ENCODE measurements around the gene NMRK1.

The NMRK1 gene

DNA sequence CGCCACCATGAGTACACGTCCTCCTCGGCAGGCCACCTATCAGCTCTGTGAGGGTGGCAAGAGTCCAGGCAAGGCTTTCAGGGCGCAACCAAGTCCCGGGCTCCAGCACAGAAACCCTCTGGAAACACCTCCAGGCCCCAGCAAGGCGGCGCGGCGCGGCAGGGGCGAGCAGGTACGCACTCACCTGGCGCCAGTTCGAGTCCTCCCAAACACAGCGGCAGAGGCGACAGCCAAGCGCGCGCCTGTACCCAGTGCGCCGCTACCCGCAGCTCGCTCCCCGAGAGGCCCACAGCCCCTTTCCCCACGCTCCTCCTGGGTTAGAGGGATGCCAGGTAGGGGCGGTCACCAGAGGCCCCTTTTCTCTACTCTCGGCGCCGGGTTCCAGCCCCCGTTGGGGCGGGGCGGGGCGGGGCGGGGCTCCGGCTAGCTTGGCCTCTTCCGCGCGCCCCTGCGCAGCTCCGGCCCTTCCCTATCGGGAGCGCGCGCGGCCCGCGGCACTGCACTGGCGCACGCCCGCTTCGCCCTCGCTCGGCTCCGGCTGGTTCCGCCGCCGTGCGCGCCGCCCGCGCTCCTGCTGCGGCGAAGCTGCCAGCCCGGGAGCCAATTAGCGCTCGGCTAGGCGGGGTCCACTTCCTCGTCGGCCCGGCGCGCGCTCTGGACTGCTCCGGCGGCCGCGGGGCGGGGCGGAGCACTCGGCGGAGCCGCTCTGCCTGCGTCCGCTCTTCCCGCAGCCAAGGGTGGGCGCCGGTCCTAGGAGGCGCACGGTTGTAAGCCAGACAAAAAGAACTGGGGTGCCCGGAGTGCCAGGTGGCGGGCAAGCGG, at the start of gene NMRK1, which contains the start of gene OSTF1:
NMRK1 (minus strand) TSS at position 332 of the 822 bp plus-strand sequence. CDS start 5,040 bp downstream, outside the sequence.
OSTF1 (plus strand) TSS at position 691 of the 822 bp plus-strand sequence. CDS start 179 bp downstream, outside the sequence.
- Histone ChIP-seq H3K9ac (ENCODE audit: low read length) (peak within 1 kb of the TSS; percentile 98), H3K4me3 (ENCODE audit: low read length) (peak within 1 kb of the TSS; percentile 83), H3K4me1 (ENCODE audit: control insufficient read depth, insufficient read depth, low read length) (peaks cover 51% of the 10 kb centered on the region), H3K9me3 (ENCODE audit: control insufficient read depth, low read length) (no peaks in the 10 kb centered on the region), H3K27me3 (ENCODE audit: control insufficient read depth, insufficient read depth, low read length) (no peaks in the 10 kb centered on the region), H3K36me3 (ENCODE audit: control insufficient read depth, insufficient read depth, low read length) (no peaks in the 10 kb centered on the region)

DNA sequence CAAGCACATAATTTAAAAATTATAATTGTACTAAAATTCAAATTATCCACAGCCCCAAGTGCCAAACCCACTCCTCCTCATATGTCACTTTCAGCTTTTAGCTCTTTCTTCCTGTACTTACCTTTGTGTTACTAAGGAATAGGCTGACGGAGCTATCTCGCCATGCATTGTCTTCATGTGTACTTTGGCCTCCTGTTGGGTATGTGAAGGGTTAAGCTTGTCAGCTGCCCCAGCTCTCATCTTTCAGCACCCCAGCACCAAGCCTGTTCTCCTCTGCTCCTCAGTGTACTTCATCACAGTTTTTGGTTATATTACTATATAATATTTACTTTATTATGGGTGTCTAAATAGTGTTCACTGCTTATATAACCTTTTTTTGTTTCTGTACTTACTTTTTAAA, 46.5 kb upstream of the NMRK1 start:
- H3K9me3 ChIP-seq (ENCODE audit: control insufficient read depth, low read length): no peaks in the 10 kb centered on the region
- no peaks in the 10 kb centered on the region for H3K36me3 ChIP-seq (ENCODE audit: control insufficient read depth, insufficient read depth, low read length)
- no peak overlapping the region for H3K4me3 ChIP-seq (ENCODE audit: low read length)
- H3K4me1 ChIP-seq (ENCODE audit: control insufficient read depth, insufficient read depth, low read length): no peaks in the 10 kb centered on the region
- no peak overlapping the region for H3K9ac ChIP-seq (ENCODE audit: low read length)
- no peaks in the 10 kb centered on the region for H3K27me3 ChIP-seq (ENCODE audit: control insufficient read depth, insufficient read depth, low read length)

DNA sequence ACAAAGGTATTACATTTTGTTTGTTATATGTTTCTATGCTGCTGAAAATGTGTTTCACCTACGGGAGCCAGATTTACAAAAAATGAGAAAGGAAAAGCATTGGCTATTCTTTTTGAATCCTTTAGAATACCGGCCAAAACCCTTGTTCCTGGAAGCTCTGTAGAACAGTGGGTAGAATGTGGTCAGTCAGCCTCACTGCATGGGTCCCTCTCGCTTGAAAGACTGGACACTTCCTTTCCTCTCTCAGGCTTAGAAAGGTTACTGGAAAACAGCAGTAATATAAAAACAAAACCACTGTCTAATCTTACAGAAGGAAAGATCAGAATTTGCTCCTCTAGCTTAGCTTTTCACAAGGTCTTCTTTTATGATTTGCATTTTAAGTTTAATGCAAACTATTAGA, 45.4 kb upstream of the NMRK1 start:
- Histone ChIP-seq H3K36me3 (ENCODE audit: control insufficient read depth, insufficient read depth, low read length) (no peaks in the 10 kb centered on the region), H3K9me3 (ENCODE audit: control insufficient read depth, low read length) (no peaks in the 10 kb centered on the region), H3K9ac (ENCODE audit: low read length) (no peak overlapping the region), H3K4me1 (ENCODE audit: control insufficient read depth, insufficient read depth, low read length) (no peaks in the 10 kb centered on the region), H3K27me3 (ENCODE audit: control insufficient read depth, insufficient read depth, low read length) (no peaks in the 10 kb centered on the region), H3K4me3 (ENCODE audit: low read length) (no peak overlapping the region)

DNA sequence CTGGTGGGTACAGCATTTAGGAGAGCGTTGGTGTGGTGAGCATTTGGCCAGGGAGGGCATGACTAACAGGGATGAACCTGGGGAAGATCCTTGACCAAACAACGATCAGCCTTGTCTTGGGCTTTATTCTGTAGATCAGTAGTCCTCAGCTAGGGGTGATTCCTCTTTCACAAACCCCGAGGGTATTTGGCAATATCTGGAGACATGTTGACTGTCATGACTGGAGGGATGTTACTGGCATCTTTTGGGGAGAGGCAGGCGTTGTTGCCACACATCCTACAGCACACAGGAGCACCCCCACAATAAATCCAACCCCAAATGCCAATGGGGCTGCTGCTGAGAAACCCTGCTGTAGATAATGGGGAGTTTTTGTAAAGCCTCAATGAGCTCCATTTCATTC, 44.3 kb upstream of the NMRK1 start:
- H3K4me1 ChIP-seq (ENCODE audit: control insufficient read depth, insufficient read depth, low read length): no peaks in the 10 kb centered on the region
- no peak overlapping the region for H3K9ac ChIP-seq (ENCODE audit: low read length)
- H3K27me3 ChIP-seq (ENCODE audit: control insufficient read depth, insufficient read depth, low read length): no peaks in the 10 kb centered on the region
- no peak overlapping the region for H3K4me3 ChIP-seq (ENCODE audit: low read length)
- no peaks in the 10 kb centered on the region for H3K36me3 ChIP-seq (ENCODE audit: control insufficient read depth, insufficient read depth, low read length)
- H3K9me3 ChIP-seq (ENCODE audit: control insufficient read depth, low read length): no peaks in the 10 kb centered on the region

DNA sequence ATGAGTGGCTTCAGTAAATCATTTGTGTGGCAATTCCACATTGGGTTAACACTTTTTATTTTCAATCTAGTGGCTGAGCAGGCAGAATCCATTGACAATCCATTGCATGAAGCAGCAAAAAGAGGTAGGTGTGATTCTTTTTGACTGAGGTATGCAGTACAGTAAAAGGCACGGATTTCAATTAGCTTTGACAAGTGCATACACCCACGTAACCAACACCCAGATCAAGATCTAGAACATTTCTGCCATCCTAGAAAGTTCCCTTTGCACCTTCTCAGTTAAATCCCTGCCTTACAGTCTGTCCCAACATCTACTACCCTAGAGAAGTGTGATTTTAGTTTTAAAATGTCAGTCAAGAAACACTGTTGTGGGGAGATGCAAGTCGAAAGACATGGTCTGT, 43.7 kb upstream of the NMRK1 start:
- H3K27me3 ChIP-seq (ENCODE audit: control insufficient read depth, insufficient read depth, low read length): no peaks in the 10 kb centered on the region
- no peak overlapping the region for H3K4me3 ChIP-seq (ENCODE audit: low read length)
- H3K9ac ChIP-seq (ENCODE audit: low read length): no peak overlapping the region
- no peaks in the 10 kb centered on the region for H3K9me3 ChIP-seq (ENCODE audit: control insufficient read depth, low read length)
- no peaks in the 10 kb centered on the region for H3K4me1 ChIP-seq (ENCODE audit: control insufficient read depth, insufficient read depth, low read length)
- no peaks in the 10 kb centered on the region for H3K36me3 ChIP-seq (ENCODE audit: control insufficient read depth, insufficient read depth, low read length)

DNA sequence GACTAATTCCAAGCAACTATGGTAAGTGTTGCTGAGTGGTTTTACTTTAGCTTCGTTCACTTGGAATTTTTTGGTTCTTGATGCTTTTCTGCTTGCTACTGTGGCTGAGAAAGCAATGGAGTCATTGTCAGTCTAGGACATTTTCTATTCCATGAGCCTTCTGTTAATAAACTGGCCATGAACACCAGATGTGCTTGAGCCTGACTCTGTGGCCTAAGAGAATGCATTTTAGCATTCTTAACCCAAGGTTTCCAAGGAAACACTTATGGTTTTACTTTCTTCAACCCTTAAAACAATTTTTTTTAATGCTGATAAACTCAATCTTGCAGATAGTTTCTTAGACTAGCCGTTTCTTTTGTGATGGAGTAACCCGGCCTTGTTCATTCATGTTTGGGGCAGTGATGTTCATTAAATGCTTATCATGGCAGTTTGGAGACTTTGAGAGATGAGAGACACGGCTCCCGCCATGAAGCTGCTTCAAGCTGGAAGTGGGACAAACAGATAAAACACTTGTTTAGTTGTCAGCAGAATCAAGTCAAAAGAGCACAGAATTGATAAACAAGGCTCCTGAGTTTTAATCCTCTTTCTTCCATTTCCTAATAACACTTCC, 42.8 kb upstream of the NMRK1 start:
- H3K4me3 ChIP-seq (ENCODE audit: low read length): no peak overlapping the region
- no peaks in the 10 kb centered on the region for H3K27me3 ChIP-seq (ENCODE audit: control insufficient read depth, insufficient read depth, low read length)
- no peak overlapping the region for H3K9ac ChIP-seq (ENCODE audit: low read length)
- no peaks in the 10 kb centered on the region for H3K9me3 ChIP-seq (ENCODE audit: control insufficient read depth, low read length)
- H3K36me3 ChIP-seq (ENCODE audit: control insufficient read depth, insufficient read depth, low read length): no peaks in the 10 kb centered on the region
- H3K4me1 ChIP-seq (ENCODE audit: control insufficient read depth, insufficient read depth, low read length): no peaks in the 10 kb centered on the region

DNA sequence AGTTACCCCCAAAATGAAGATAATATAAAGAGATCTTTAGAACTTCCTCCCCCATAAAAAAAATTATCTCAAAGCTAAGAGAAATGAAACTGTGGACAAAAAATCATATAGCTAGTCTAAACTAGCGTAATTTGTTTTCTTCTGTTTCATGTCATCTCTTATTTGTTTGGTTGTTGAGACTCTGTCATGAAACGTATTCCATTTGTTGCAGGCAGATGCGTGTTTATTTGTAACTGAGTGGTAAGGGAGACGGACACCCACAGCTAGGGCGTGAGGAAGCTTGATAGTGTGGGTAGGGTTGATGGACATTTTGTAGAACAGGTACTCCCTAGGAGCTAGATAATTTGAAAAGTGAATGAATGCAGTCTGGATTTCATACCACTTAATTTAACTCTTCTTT, 42.2 kb upstream of the NMRK1 start:
- H3K9me3 ChIP-seq (ENCODE audit: control insufficient read depth, low read length): no peaks in the 10 kb centered on the region
- H3K27me3 ChIP-seq (ENCODE audit: control insufficient read depth, insufficient read depth, low read length): no peaks in the 10 kb centered on the region
- H3K9ac ChIP-seq (ENCODE audit: low read length): no peak overlapping the region
- no peaks in the 10 kb centered on the region for H3K4me1 ChIP-seq (ENCODE audit: control insufficient read depth, insufficient read depth, low read length)
- no peaks in the 10 kb centered on the region for H3K36me3 ChIP-seq (ENCODE audit: control insufficient read depth, insufficient read depth, low read length)
- no peak overlapping the region for H3K4me3 ChIP-seq (ENCODE audit: low read length)

DNA sequence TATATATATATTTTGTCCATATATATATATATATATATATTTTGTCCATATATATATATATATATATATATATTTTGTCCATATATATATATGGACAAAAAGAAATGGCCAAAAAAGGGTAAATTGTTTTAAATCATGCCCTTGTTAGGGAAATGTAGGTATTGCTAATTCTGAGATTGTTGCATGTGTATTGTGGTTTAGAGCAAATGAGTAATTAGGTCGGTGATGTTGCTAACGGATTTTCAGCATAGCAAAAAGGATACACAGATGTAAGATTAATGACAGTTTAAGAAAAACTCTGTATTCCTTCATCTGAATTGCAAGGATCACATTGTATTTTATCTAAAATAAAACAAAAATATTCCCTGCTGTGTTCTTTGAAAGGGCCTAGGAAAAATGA, 40.6 kb upstream of the NMRK1 start:
- Histone ChIP-seq H3K4me1 (ENCODE audit: control insufficient read depth, insufficient read depth, low read length) (no peaks in the 10 kb centered on the region), H3K36me3 (ENCODE audit: control insufficient read depth, insufficient read depth, low read length) (no peaks in the 10 kb centered on the region), H3K9me3 (ENCODE audit: control insufficient read depth, low read length) (no peaks in the 10 kb centered on the region), H3K27me3 (ENCODE audit: control insufficient read depth, insufficient read depth, low read length) (no peaks in the 10 kb centered on the region), H3K9ac (ENCODE audit: low read length) (no peak overlapping the region), H3K4me3 (ENCODE audit: low read length) (no peak overlapping the region)

DNA sequence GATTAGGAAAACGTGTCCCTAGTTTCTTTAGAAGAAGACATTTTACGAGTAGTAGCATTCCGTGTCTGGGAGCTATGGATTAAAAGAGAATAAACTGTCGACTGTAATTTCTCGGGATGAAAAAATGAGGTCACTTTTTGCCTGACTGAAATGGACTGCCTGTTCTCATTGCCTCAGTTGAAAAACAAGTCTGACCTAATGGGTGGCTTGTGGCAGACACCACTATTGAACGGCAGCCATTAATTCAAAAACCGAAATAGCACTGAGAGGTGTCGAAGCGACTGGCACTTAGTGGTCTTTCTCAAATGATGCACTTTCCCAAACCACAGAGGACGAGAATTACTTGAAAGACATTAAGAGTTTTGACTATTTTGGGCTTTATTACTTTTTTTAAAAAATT, 35.7 kb upstream of the NMRK1 start:
- H3K27me3 ChIP-seq (ENCODE audit: control insufficient read depth, insufficient read depth, low read length): no peaks in the 10 kb centered on the region
- H3K4me1 ChIP-seq (ENCODE audit: control insufficient read depth, insufficient read depth, low read length): no peaks in the 10 kb centered on the region
- H3K9me3 ChIP-seq (ENCODE audit: control insufficient read depth, low read length): no peaks in the 10 kb centered on the region
- no peak overlapping the region for H3K4me3 ChIP-seq (ENCODE audit: low read length)
- no peak overlapping the region for H3K9ac ChIP-seq (ENCODE audit: low read length)
- H3K36me3 ChIP-seq (ENCODE audit: control insufficient read depth, insufficient read depth, low read length): no peaks in the 10 kb centered on the region

DNA sequence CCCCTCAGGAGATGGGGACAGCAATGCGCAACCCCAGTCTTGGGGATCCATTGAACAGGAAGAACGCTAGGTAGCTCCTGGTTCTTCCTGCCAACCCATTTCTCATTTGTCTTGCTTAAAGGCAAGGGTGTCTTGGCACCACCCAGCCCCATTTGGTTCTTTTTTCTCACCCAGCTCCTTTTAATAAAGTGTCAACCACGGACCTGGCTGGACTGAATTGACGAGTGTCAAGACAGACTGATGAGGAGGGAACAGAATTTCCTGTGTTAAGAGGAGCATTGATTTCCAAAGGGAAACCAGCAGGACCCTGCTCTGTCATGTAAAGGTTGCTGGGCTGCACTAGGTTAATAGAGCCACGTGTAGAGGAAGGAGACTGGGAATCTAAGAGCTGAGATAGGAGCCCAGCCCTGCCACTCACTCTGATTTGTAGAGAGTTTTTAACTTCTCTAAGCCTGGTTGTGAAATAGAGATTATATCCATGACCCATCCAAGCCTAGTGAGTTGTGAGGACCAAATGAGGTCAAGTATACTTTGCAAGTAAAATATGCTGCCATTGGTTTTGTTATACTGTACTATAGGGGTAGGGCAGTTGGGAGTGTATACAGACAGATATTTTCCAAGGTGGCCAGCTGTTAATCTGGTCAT, 34.1 kb upstream of the NMRK1 start:
- Histone ChIP-seq H3K36me3 (ENCODE audit: control insufficient read depth, insufficient read depth, low read length) (no peaks in the 10 kb centered on the region), H3K4me3 (ENCODE audit: low read length) (no peak overlapping the region), H3K9me3 (ENCODE audit: control insufficient read depth, low read length) (no peaks in the 10 kb centered on the region), H3K9ac (ENCODE audit: low read length) (no peak overlapping the region), H3K4me1 (ENCODE audit: control insufficient read depth, insufficient read depth, low read length) (no peaks in the 10 kb centered on the region), H3K27me3 (ENCODE audit: control insufficient read depth, insufficient read depth, low read length) (no peaks in the 10 kb centered on the region)

DNA sequence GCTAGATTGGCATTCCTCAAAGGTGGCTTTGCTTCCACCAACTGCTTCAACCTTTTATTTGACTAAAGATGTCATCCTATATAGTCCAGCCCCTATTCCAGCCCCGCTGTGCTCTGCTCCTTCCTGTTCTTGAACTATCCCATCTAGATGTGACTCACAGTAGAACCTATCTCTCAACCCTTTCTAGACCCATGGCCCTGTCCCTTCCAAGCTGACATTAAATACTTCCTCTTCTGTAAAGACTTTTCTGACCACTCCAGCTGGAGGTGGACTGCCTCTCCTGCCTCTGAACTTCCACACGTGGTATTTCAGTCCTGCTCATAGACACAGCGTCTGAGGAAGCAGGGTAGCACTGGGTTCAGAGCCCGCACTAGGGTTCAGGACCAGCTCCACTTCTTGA, 32.7 kb upstream of the NMRK1 start:
- Histone ChIP-seq H3K36me3 (ENCODE audit: control insufficient read depth, insufficient read depth, low read length) (no peaks in the 10 kb centered on the region), H3K9me3 (ENCODE audit: control insufficient read depth, low read length) (no peaks in the 10 kb centered on the region), H3K27me3 (ENCODE audit: control insufficient read depth, insufficient read depth, low read length) (no peaks in the 10 kb centered on the region), H3K4me3 (ENCODE audit: low read length) (no peak overlapping the region), H3K9ac (ENCODE audit: low read length) (no peak overlapping the region), H3K4me1 (ENCODE audit: control insufficient read depth, insufficient read depth, low read length) (no peaks in the 10 kb centered on the region)

DNA sequence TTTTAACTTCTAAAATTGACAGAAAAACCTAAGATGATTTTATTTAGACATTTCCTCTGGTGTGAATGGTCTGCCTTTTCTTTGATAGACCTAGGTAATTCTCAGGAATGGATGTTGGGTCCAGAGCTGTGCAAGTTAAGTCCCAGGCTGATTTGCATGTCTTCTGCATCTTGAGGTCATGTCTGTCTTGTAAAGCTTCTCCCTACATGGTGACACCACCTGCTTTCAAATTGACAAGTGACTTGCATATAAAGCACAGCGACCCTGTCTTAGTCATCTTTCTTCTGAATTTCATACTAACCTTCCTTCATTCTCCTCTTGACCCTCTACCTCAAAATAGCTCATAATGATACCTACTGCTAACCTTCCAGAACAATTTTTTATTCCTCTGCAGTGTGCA, 29.6 kb upstream of the NMRK1 start:
- H3K36me3 ChIP-seq (ENCODE audit: control insufficient read depth, insufficient read depth, low read length): no peaks in the 10 kb centered on the region
- no peaks in the 10 kb centered on the region for H3K9me3 ChIP-seq (ENCODE audit: control insufficient read depth, low read length)
- H3K4me3 ChIP-seq (ENCODE audit: low read length): no peak overlapping the region
- peaks cover 5% of the 10 kb centered on the region for H3K4me1 ChIP-seq (ENCODE audit: control insufficient read depth, insufficient read depth, low read length)
- no peak overlapping the region for H3K9ac ChIP-seq (ENCODE audit: low read length)
- H3K27me3 ChIP-seq (ENCODE audit: control insufficient read depth, insufficient read depth, low read length): no peaks in the 10 kb centered on the region

All from mucosa of stomach (tissue), 1 donor.